ENCODE results near the gene ERICH2.

Gene ERICH2

GRCh38 chr2:170816504-170817092 is 46.4 kb downstream of the ERICH2 start, which contains the start of gene GAD1:
Gene GAD1, plus strand, starts transcription at chr2:170816887. Its CDS starts 1,705 bp downstream, at chr2:170818592.
- no peak for DNase-seq (ENCODE audit: extremely low read depth, low read depth)
- TF ChIP-seq CTCF (IDR thresholded peaks at IDR 0.05; ENCODE audit: low read depth, low read length, missing control alignments) = no peak
- H3K4me3 ChIP-seq (replicated peaks; ENCODE audit: low read depth, low read length) = peak within 1 kb of the TSS; percentile 0; the same call in 1 of the 2 replicates

- no peak for DNase-seq (ENCODE audit: extremely low read depth, low read depth)
- H3K4me3 ChIP-seq (replicated peaks; ENCODE audit: low read depth, low read length) = peak overlapping the region; percentile 0; the same call in 1 of the 2 replicates
- no peak for TF ChIP-seq CTCF (IDR thresholded peaks at IDR 0.05; ENCODE audit: low read depth, low read length, missing control alignments)
These were observed 47.2 kb downstream of the ERICH2 start for GRCh38 chr2:170817093-170818035.

- TF ChIP-seq CTCF (IDR thresholded peaks at IDR 0.05; ENCODE audit: low read depth, low read length, missing control alignments) = no peak
- DNase-seq (ENCODE audit: extremely low read depth, low read depth) = no peak
These were observed 48.0 kb downstream of the ERICH2 start for GRCh38 chr2:170818036-170818751.

GRCh38 chr2:170818752-170819470 is 48.7 kb downstream of the ERICH2 start:
- no peak overlapping the region for H3K4me3 ChIP-seq (replicated peaks; ENCODE audit: low read depth, low read length)
- no peak for TF ChIP-seq CTCF (IDR thresholded peaks at IDR 0.05; ENCODE audit: low read depth, low read length, missing control alignments)
- DNase-seq (ENCODE audit: extremely low read depth, low read depth) = no peak

More at GRCh38 chr2:170818036-170818751, 48.0 kb downstream of the ERICH2 start:
- no peak overlapping the region for H3K4me3 ChIP-seq (replicated peaks; ENCODE audit: low read depth, low read length)

- no peak overlapping the region for H3K4me3 ChIP-seq (replicated peaks; ENCODE audit: low read depth, low read length)
- no peak for DNase-seq (ENCODE audit: extremely low read depth, low read depth)
- TF ChIP-seq CTCF (IDR thresholded peaks at IDR 0.05; ENCODE audit: low read depth, low read length, missing control alignments) = no peak
These were observed 49.8 kb downstream of the ERICH2 start for GRCh38 chr2:170819680-170820664.

Measured in HFF-Myc (cell line).